HL-60 (cell line): ENCODE data around the gene QRICH2.
A peak's percentile ranks its signal among the peaks of the same experiment; 100 is the strongest.
"Not testable (repeated sequence)": the region's sequence is repeated elsewhere in the genome, so short reads cannot be mapped to it uniquely, and the experiment has no call there.

Experiments used
- DNase-seq, 2 experiments: peaks; one replicate each; pipeline ENCODE4 v3.0.0-alpha.2; 2010 to 2020; ENCODE audit warnings: low read depth in 1 of 2, low spot score in 1 of 2
- H3K27ac ChIP-seq: fragments of 250-450 bp; sonication (Bioruptor Pico); replicated peaks from 2 replicates; pipeline ENCODE4 v1.5.1; 2020; ENCODE audit warnings: mild to moderate bottlenecking, moderate library complexity
- H3K27me3 ChIP-seq: fragments of 250-450 bp; sonication (Bioruptor Pico); 2 replicates; pipeline ENCODE4 v1.5.1; 2021; ENCODE audit warnings: mild to moderate bottlenecking, moderate library complexity; ENCODE audit not compliant: insufficient read depth, poor library complexity, severe bottlenecking
- H3K4me3 ChIP-seq: replicated peaks from 2 replicates; pipeline ENCODE4 v1.5.1; 2011; ENCODE audit warnings: mild to moderate bottlenecking, control low read depth, low read length; ENCODE audit not compliant: insufficient read depth
- GABPA ChIP-seq: IDR thresholded peaks from 2 replicates; pipeline ENCODE4 v1.6.1; 2012; ENCODE audit warnings: low read depth
- POLR2AphosphoS5 ChIP-seq: IDR thresholded peaks from 2 replicates; pipeline ENCODE4 v1.6.1; 2012; ENCODE audit warnings: low read depth
- REST ChIP-seq: IDR thresholded peaks from 2 replicates; pipeline ENCODE4 v1.6.1; 2012; ENCODE audit warnings: low read depth; ENCODE audit not compliant: insufficient replicate concordance
- SPI1 ChIP-seq: IDR thresholded peaks from 2 replicates; pipeline ENCODE4 v1.6.1; 2012; ENCODE audit warnings: low read depth, mild to moderate bottlenecking, borderline replicate concordance
- TF ChIP-seq, protein P1 (sequence below): IDR thresholded peaks from one replicate; pipeline ENCODE4 v1.5.1; 2011; ENCODE audit warnings: low read length, control low read depth, inconsistent platforms; ENCODE audit not compliant: insufficient read depth

Gene QRICH2

DNA sequence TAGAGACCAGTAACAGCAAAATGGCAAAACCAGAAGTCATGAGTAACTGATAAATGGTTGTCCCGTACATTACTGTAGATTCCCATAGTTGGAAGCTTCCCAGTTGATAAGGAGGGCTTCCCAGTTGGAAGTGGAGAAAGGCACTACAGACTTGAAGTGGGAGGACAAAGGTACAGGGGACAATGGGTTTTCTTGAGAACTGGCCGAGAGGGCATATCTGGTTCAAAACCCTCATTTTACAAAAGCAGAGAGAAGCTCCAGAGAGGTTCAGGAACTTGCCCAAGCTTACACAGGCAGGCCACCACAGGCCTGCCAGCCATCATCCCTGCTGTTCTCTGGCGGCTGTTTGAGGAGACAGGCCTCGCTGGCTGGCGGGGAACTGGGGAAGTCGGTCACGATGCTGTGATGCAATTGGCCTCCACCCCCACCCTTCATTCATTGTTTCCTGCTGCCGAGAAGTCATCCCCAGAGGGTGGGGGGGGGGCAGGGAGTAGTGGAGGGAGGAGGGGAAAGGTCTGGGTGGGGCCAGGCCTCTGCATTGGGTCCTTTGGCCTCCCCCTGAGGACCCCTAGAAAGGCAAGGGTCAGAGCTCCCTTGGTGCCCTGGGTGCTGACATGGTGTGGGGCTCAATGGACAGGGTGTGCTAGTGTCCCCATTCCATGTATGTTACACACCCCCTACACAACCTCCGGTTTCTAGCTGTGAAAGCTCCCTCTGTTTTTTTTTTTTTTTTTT, 39.9 kb downstream of the QRICH2 start:
- TF ChIP-seq POLR2AphosphoS5, result peak; percentile 89
- TF ChIP-seq REST, result no peak
- no peak for TF ChIP-seq GABPA
- TF ChIP-seq, protein P1, sequence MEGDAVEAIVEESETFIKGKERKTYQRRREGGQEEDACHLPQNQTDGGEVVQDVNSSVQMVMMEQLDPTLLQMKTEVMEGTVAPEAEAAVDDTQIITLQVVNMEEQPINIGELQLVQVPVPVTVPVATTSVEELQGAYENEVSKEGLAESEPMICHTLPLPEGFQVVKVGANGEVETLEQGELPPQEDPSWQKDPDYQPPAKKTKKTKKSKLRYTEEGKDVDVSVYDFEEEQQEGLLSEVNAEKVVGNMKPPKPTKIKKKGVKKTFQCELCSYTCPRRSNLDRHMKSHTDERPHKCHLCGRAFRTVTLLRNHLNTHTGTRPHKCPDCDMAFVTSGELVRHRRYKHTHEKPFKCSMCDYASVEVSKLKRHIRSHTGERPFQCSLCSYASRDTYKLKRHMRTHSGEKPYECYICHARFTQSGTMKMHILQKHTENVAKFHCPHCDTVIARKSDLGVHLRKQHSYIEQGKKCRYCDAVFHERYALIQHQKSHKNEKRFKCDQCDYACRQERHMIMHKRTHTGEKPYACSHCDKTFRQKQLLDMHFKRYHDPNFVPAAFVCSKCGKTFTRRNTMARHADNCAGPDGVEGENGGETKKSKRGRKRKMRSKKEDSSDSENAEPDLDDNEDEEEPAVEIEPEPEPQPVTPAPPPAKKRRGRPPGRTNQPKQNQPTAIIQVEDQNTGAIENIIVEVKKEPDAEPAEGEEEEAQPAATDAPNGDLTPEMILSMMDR, result no peak
- peak; percentile 81; the same call in 1 of the 2 replicates for TF ChIP-seq SPI1
- peak; percentile 87 to 96 for DNase-seq
- Histone ChIP-seq H3K27ac (peak overlapping the region; percentile 75), H3K4me3 (no peak overlapping the region; the same call in 1 of the 2 replicates), H3K27me3 (no peaks in the 10 kb centered on the region)

GRCh38 chr17:76267581-76268001, 40.5 kb downstream of the QRICH2 start:
- H3K27me3 ChIP-seq, DNase-seq, H3K4me3 ChIP-seq: not testable (repeated sequence)
- peak overlapping the region; percentile 75 for H3K27ac ChIP-seq

DNA sequence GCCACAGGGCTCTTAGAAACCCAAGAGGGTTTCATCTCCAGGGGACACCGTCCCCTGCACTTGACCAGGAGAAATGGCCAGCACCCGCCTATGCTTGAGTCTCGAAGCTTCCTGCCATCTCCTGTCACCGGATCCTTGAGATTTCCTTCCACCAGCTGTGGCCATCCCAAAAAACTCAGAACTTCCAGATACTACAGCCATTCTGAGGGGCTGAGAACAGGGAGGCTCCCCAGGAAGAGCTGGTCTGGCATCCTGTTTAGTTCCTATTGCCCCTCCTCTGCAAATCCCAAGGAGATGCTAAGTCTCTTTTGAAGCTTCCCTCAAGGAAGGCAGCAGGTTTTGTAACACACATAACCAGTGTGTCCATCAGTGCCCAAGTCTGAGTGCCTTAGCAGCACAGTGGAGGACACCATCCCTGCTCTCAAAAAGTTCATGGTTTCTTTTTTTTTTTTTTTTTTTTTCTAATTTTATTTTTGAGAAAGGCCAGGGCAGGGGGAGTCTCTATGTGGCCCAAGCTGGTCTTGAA, 41.0 kb downstream of the QRICH2 start:
- TF ChIP-seq POLR2AphosphoS5 (no peak), REST (no peak), GABPA (no peak), SPI1 (no peak)
- TF ChIP-seq, protein P1, result no peak
- Histone ChIP-seq H3K4me3 (peak overlapping the region; percentile 84), H3K27ac (peak overlapping the region; percentile 75), H3K27me3 (no peaks in the 10 kb centered on the region)
- no peak for DNase-seq

GRCh38 chr17:76266244-76266938, 41.7 kb downstream of the QRICH2 start:
- peak overlapping the region; percentile 84 for H3K4me3 ChIP-seq
- H3K27ac ChIP-seq, result peak overlapping the region; percentile 75
- TF ChIP-seq REST (no peak), SPI1 (no peak), POLR2AphosphoS5 (no peak), GABPA (no peak)
- TF ChIP-seq, protein P1, result no peak
- DNase-seq, result peak in 1 of 2 experiments; percentile 39
- no peaks in the 10 kb centered on the region for H3K27me3 ChIP-seq
